H9 (cell line): ENCODE results near the gene CCK. TPM values are rescaled to one million over a fixed set of nuclear protein-coding genes. Genes with fewer than 3 reads are reported as not detected.

Source experiments
- DNase-seq: peaks from one replicate; pipeline ENCODE4 v3.0.0-alpha.2; 2017
- H2AFZ ChIP-seq: one replicate; pipeline ENCODE4 v1.6.1; 2013; ENCODE audit warnings: mild to moderate bottlenecking, low read length, control low read depth, moderate library complexity
- H2AK5ac ChIP-seq: 2 replicates; pipeline ENCODE4 v1.6.1; 2013; ENCODE audit warnings: low read length, control low read depth, mixed read lengths; ENCODE audit not compliant: insufficient read length
- H2BK120ac ChIP-seq: one replicate; pipeline ENCODE4 v1.6.1; 2013; ENCODE audit warnings: low read depth, mild to moderate bottlenecking, low read length, control low read depth, inconsistent platforms; ENCODE audit not compliant: poor library complexity, severe bottlenecking
- H2BK12ac ChIP-seq: 2 replicates; pipeline ENCODE4 v1.6.1; 2013; ENCODE audit warnings: low read length, control low read depth, mixed read lengths, low read depth; ENCODE audit not compliant: insufficient read length
- H2BK15ac ChIP-seq: 2 replicates; pipeline ENCODE4 v1.6.1; 2013; ENCODE audit warnings: low read depth, low read length, control low read depth
- H2BK20ac ChIP-seq: one replicate; pipeline ENCODE4 v1.6.1; 2013; ENCODE audit warnings: low read depth, mild to moderate bottlenecking, low read length, control low read depth, inconsistent platforms; ENCODE audit not compliant: poor library complexity, severe bottlenecking
- H2BK5ac ChIP-seq: 2 replicates; pipeline ENCODE4 v1.6.1; 2013; ENCODE audit warnings: low read length, control low read depth, mixed read lengths; ENCODE audit not compliant: insufficient read length
- H3K14ac ChIP-seq: 2 replicates; pipeline ENCODE4 v1.6.1; 2013; ENCODE audit warnings: low read length, control low read depth; ENCODE audit not compliant: insufficient read depth
- H3K18ac ChIP-seq: 2 replicates; pipeline ENCODE4 v1.6.1; 2013; ENCODE audit warnings: low read depth, mild to moderate bottlenecking, mixed read lengths, low read length, control low read depth; ENCODE audit not compliant: insufficient read length
- H3K23ac ChIP-seq: 2 replicates; pipeline ENCODE4 v1.6.1; 2013; ENCODE audit warnings: low read length, control low read depth, mixed read lengths, low read depth; ENCODE audit not compliant: insufficient read length
- H3K23me2 ChIP-seq: 2 replicates; pipeline ENCODE4 v1.6.1; 2013; ENCODE audit warnings: low read depth, mild to moderate bottlenecking, mixed read lengths, low read length, control low read depth; ENCODE audit not compliant: insufficient read length, poor library complexity, severe bottlenecking
- H3K27ac ChIP-seq: 2 replicates; pipeline ENCODE4 v1.5.1; 2013; ENCODE audit warnings: low read length, control low read depth, mixed read lengths, low read depth; ENCODE audit not compliant: insufficient read length
- H3K27me3 ChIP-seq: 2 replicates; pipeline ENCODE4 v1.6.1; 2013; ENCODE audit warnings: low read length, control low read depth, inconsistent platforms; ENCODE audit not compliant: insufficient read depth
- H3K4ac ChIP-seq: 2 replicates; pipeline ENCODE4 v1.6.1; 2013; ENCODE audit warnings: low read depth, mild to moderate bottlenecking, control low read depth, inconsistent platforms, low read length, moderate library complexity
- H3K4me1 ChIP-seq: 2 replicates; pipeline ENCODE4 v1.6.1; 2013; ENCODE audit warnings: low read length, control low read depth, inconsistent platforms; ENCODE audit not compliant: insufficient read depth
- H3K4me2 ChIP-seq: 2 replicates; pipeline ENCODE4 v1.6.1; 2013; ENCODE audit warnings: low read length, control low read depth, mixed read lengths; ENCODE audit not compliant: insufficient read length, insufficient read depth
- H3K56ac ChIP-seq: 2 replicates; pipeline ENCODE4 v1.6.1; 2013; ENCODE audit warnings: low read depth, mild to moderate bottlenecking, mixed read lengths, low read length, control low read depth; ENCODE audit not compliant: insufficient read length
- H3K79me1 ChIP-seq: 2 replicates; pipeline ENCODE4 v1.6.1; 2013; ENCODE audit warnings: low read depth, mild to moderate bottlenecking, moderate library complexity, low read length, control low read depth, inconsistent platforms; ENCODE audit not compliant: insufficient read depth, poor library complexity, severe bottlenecking
- H3K79me2 ChIP-seq: 2 replicates; pipeline ENCODE4 v1.6.1; 2013; ENCODE audit warnings: low read length, control low read depth, inconsistent platforms; ENCODE audit not compliant: insufficient read depth
- H3K9ac ChIP-seq: 2 replicates; pipeline ENCODE4 v1.6.1; 2013; ENCODE audit warnings: low read length, control low read depth, mixed read lengths; ENCODE audit not compliant: insufficient read length; ENCODE audit errors: extremely low read depth
- H3K9me3 ChIP-seq: one replicate; pipeline ENCODE4 v1.6.1; 2013; ENCODE audit warnings: low read depth, low read length, inconsistent platforms; ENCODE audit not compliant: control insufficient read depth
- H3T11ph ChIP-seq: one replicate; pipeline ENCODE4 v1.6.1; 2013; ENCODE audit warnings: mild to moderate bottlenecking, low read length, control low read depth, inconsistent platforms
- H4K20me1 ChIP-seq: one replicate; pipeline ENCODE4 v1.6.1; 2013; ENCODE audit not compliant: control insufficient read depth, insufficient read length, insufficient read depth
- H4K5ac ChIP-seq: 2 replicates; pipeline ENCODE4 v1.6.1; 2013; ENCODE audit warnings: low read depth, mild to moderate bottlenecking, mixed read lengths, low read length, control low read depth; ENCODE audit not compliant: insufficient read length
- H4K8ac ChIP-seq: replicated peaks from 2 replicates; pipeline ENCODE4 v1.6.1; 2013; ENCODE audit warnings: low read length, control low read depth, mixed read lengths, low read depth; ENCODE audit not compliant: insufficient read length
- H4K91ac ChIP-seq: 2 replicates; pipeline ENCODE4 v1.6.1; 2013; ENCODE audit warnings: low read depth, mild to moderate bottlenecking, moderate library complexity, mixed read lengths, low read length, control low read depth; ENCODE audit not compliant: insufficient read length
- H3K27ac Mint-ChIP-seq, 3 experiments: 2 replicates in 2 of 3; 3 replicates in 1 of 3; pipeline ENCODE4 v1.8.0; 2020 to 2021; ENCODE audit warnings: mixed read lengths in 3 of 3, mild to moderate bottlenecking in 1 of 3, moderate library complexity in 1 of 3
- H3K27me3 Mint-ChIP-seq: 2 replicates; pipeline ENCODE4 v1.8.0; 2021; ENCODE audit warnings: low read depth, mild to moderate bottlenecking, moderate library complexity, mixed read lengths
- H3K36me3 Mint-ChIP-seq, 3 experiments: 2 replicates in 2 of 3; 3 replicates in 1 of 3; pipeline ENCODE4 v1.8.0; 2020 to 2021; ENCODE audit warnings: low read depth in 3 of 3, mixed read lengths in 3 of 3; ENCODE audit not compliant: insufficient read depth in 1 of 3
- H3K4me1 Mint-ChIP-seq, 2 experiments: 2 replicates each; pipeline ENCODE4 v1.8.0; 2020; ENCODE audit warnings: mixed read lengths in 2 of 2
- H3K4me3 Mint-ChIP-seq, 2 experiments: 2 replicates in 1 of 2; 3 replicates in 1 of 2; pipeline ENCODE4 v1.8.0; 2020 to 2021; ENCODE audit warnings: mild to moderate bottlenecking in 2 of 2, mixed read lengths in 2 of 2, moderate library complexity in 1 of 2
- H3K9me3 Mint-ChIP-seq, 2 experiments: 2 replicates in 1 of 2; 3 replicates in 1 of 2; pipeline ENCODE4 v1.8.0; 2020; ENCODE audit warnings: mild to moderate bottlenecking in 2 of 2, mixed read lengths in 2 of 2, moderate library complexity in 1 of 2
- WGBS: extraction: QIAGEN DNeasy Blood & Tissue Kit; methylation state at CpG from one replicate; pipeline ENCODE4 v1.1.7; 2013; ENCODE audit warnings: missing lambda C conversion rate, low lambda C conversion rate, mixed read lengths; ENCODE audit not compliant: insufficient read length; ENCODE audit errors: extremely low coverage; 5-methylcytosine and 5-hydroxymethylcytosine counted together
- total RNA-seq: library from RNA; stranded (reverse); gene quantifications from 2 replicates; pipeline ENCODE4 v1.2.1, GENCODE V29; 2021
- TF ChIP-seq, protein P1 (sequence below): fragments of 200-600 bp; sonication (generic); conservative IDR thresholded peaks from 3 replicates; pipeline ENCODE4 v1.8.0; 2021; ENCODE audit warnings: antibody characterized with exemption, mild to moderate bottlenecking

CCK gene
- total RNA-seq, 1 experiment from 2014 or later = 0.37 TPM

DNA sequence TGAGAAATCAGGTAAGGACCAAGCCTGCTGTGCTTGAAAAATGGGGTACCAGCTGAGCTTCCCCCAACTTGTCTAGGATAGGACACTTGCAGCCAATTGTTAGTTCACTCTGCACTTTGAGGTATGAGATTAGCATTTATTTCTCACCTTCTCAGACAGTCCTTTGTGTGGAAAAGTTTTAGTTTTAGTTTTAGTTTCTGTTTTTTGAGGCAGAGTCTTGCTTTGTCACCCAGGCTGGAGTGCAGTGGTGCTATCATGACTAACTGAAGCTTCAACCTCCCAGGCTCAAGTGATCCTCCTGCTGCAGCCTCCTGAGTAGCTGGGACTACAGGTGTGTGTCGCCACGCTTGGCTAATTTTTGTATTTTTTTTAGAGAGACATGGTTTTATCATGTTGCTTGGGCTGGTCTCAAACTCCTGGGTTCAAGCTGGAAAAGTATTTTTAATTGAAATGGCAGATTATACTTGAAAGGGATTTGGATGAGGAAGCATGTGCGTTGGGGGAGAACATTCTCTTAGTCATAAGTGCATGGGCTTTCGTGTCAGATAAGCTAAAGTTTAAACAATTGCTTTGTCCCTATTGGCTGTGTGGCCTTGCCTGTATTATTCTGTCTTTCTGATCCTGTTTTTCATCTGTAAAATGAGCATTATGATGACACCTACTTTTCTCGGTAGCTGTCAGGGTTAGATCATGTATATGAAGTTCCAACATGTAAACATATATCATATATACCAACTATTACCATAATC, 25.2 kb upstream of the CCK start:
- no peak overlapping the region for H2BK5ac ChIP-seq
- WGBS = no CpG with 5 or more reads among the region's 5 CpGs

More for the DNA sequence above, 25.2 kb upstream of the CCK start:
- H3K27ac ChIP-seq = no peak overlapping the region
- no peak overlapping the region for H3K4ac ChIP-seq
- TF ChIP-seq, protein P1, sequence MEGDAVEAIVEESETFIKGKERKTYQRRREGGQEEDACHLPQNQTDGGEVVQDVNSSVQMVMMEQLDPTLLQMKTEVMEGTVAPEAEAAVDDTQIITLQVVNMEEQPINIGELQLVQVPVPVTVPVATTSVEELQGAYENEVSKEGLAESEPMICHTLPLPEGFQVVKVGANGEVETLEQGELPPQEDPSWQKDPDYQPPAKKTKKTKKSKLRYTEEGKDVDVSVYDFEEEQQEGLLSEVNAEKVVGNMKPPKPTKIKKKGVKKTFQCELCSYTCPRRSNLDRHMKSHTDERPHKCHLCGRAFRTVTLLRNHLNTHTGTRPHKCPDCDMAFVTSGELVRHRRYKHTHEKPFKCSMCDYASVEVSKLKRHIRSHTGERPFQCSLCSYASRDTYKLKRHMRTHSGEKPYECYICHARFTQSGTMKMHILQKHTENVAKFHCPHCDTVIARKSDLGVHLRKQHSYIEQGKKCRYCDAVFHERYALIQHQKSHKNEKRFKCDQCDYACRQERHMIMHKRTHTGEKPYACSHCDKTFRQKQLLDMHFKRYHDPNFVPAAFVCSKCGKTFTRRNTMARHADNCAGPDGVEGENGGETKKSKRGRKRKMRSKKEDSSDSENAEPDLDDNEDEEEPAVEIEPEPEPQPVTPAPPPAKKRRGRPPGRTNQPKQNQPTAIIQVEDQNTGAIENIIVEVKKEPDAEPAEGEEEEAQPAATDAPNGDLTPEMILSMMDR = no peak
- H2BK20ac ChIP-seq = no peak overlapping the region
- H2BK15ac ChIP-seq = no peak overlapping the region
- H4K91ac ChIP-seq = no peak overlapping the region
- peaks cover 5 to 12% (median 9%) of the 10 kb centered on the region in 3 experiments for H3K36me3 Mint-ChIP-seq
- no peaks in the 10 kb centered on the region for H3K9me3 ChIP-seq
- no peak overlapping the region for H4K5ac ChIP-seq
- no peak overlapping the region for H3K9ac ChIP-seq
- no peak overlapping the region for H3K18ac ChIP-seq
- no peak overlapping the region for H2BK12ac ChIP-seq
- H3K27me3 Mint-ChIP-seq = peaks cover 14% of the 10 kb centered on the region
- no peak overlapping the region for H2BK120ac ChIP-seq
- peaks cover 24 to 25% of the 10 kb centered on the region in 2 experiments for H3K9me3 Mint-ChIP-seq
- DNase-seq = no peak
- no peaks in the 10 kb centered on the region for H3K79me2 ChIP-seq
- no peak overlapping the region for H3K14ac ChIP-seq
- no peak overlapping the region for H2AK5ac ChIP-seq
- no peaks in the 10 kb centered on the region for H3K27me3 ChIP-seq
- no peaks in the 10 kb centered on the region for H3K79me1 ChIP-seq
- H3K4me1 ChIP-seq = no peaks in the 10 kb centered on the region
- no peaks in the 10 kb centered on the region for H3K23me2 ChIP-seq
- H3K4me2 ChIP-seq = no peak overlapping the region
- H3K23ac ChIP-seq = no peak overlapping the region
- H2AFZ ChIP-seq = no peak overlapping the region
- H4K8ac ChIP-seq = no peak overlapping the region
- no peak overlapping the region for H3T11ph ChIP-seq
- no peak overlapping the region for H3K27ac Mint-ChIP-seq
- no peak overlapping the region for H3K4me3 Mint-ChIP-seq
- no peak overlapping the region for H3K56ac ChIP-seq
- no peaks in the 10 kb centered on the region for H3K4me1 Mint-ChIP-seq
- no peaks in the 10 kb centered on the region for H4K20me1 ChIP-seq
